IMR-90 (cell line): ENCODE results near the gene CASK. TPM values are rescaled to one million over a fixed set of nuclear protein-coding genes. Genes with fewer than 3 reads are reported as not detected.
A peak's percentile ranks its signal among the peaks of the same experiment; 100 is the strongest.

Experiments used
- ATAC-seq: fragments of 200-7000 bp; cut with Tn5 transposase; 2 replicates; pipeline ENCODE4 v1.9.1; 2020; ENCODE audit warnings: low read depth, mild to moderate bottlenecking, moderate library complexity
- BruUV-seq: library from RNA; stranded (reverse); fragments of 400-500 nt; replicated peaks from 2 replicates; lab custom pipeline; 2021; lab: Mats Ljungman, UMichigan
- CTCF ChIA-PET: fragments of 300-600 bp; formaldehyde crosslinking; extraction: SDS; loops from one replicate; lab custom pipeline; 2021; ENCODE audit warnings: antibody characterized with exemption; lab: Yijun Ruan, JAX
- POLR2A ChIA-PET: fragments of 300-600 bp; sonication (Branson Sonifier 250); formaldehyde crosslinking; loops from one replicate; lab custom pipeline; 2022; ENCODE audit warnings: antibody characterized with exemption; ENCODE audit not compliant: unreplicated experiment; lab: Charles Lee
- DNase-seq: peaks from one replicate; pipeline ENCODE4 v3.0.0; 2013
- H2AFZ ChIP-seq: replicated peaks from 2 replicates; pipeline ENCODE3; 2013; ENCODE audit warnings: low read length, mild to moderate bottlenecking; ENCODE audit not compliant: poor library complexity
- H2AK5ac ChIP-seq: 2 replicates; pipeline ENCODE4 v1.6.1; 2013; ENCODE audit warnings: low read depth, low read length, inconsistent platforms
- H2AK9ac ChIP-seq: replicated peaks from 2 replicates; pipeline ENCODE3; 2013; ENCODE audit warnings: mild to moderate bottlenecking, low read depth, low read length, moderate library complexity; ENCODE audit not compliant: poor library complexity
- H2BK120ac ChIP-seq: 2 replicates; pipeline ENCODE4 v1.6.1; 2013; ENCODE audit warnings: low read depth, low read length, inconsistent platforms
- H2BK15ac ChIP-seq: 3 replicates; pipeline ENCODE4 v1.6.1; 2013; ENCODE audit warnings: low read depth, low read length, inconsistent platforms
- H2BK20ac ChIP-seq: 2 replicates; pipeline ENCODE4 v1.6.1; 2013; ENCODE audit warnings: low read depth, mild to moderate bottlenecking, inconsistent platforms, low read length, moderate library complexity
- H2BK5ac ChIP-seq: 2 replicates; pipeline ENCODE4 v1.6.1; 2013; ENCODE audit warnings: mild to moderate bottlenecking, low read depth, low read length, inconsistent platforms; ENCODE audit not compliant: poor library complexity, severe bottlenecking
- H3K14ac ChIP-seq: replicated peaks from 2 replicates; pipeline ENCODE4 v1.6.1; 2013; ENCODE audit warnings: low read depth, low read length, inconsistent platforms
- H3K18ac ChIP-seq: 2 replicates; pipeline ENCODE4 v1.6.1; 2013; ENCODE audit warnings: low read depth, low read length, control low read depth
- H3K23ac ChIP-seq: 2 replicates; pipeline ENCODE4 v1.6.1; 2013; ENCODE audit warnings: low read depth, low read length, inconsistent platforms
- H3K27ac ChIP-seq: 2 replicates; pipeline ENCODE4 v1.5.1; 2013; ENCODE audit warnings: mild to moderate bottlenecking, control low read depth, low read length; ENCODE audit not compliant: insufficient read depth
- H3K27me3 ChIP-seq: 2 replicates; pipeline ENCODE4 v1.6.1; 2013; ENCODE audit warnings: low read length; ENCODE audit not compliant: control insufficient read depth, insufficient read depth
- H3K36me3 ChIP-seq: 2 replicates; pipeline ENCODE4 v1.6.1; 2013; ENCODE audit warnings: low read length, mixed read lengths; ENCODE audit not compliant: control insufficient read depth, insufficient read depth
- H3K4ac ChIP-seq: 2 replicates; pipeline ENCODE4 v1.6.1; 2013; ENCODE audit warnings: low read depth, low read length, inconsistent platforms
- H3K4me1 ChIP-seq: 2 replicates; pipeline ENCODE4 v1.6.1; 2013; ENCODE audit warnings: low read length, mixed read lengths; ENCODE audit not compliant: control insufficient read depth, insufficient read depth
- H3K4me2 ChIP-seq: 2 replicates; pipeline ENCODE4 v1.6.1; 2013; ENCODE audit warnings: low read depth, mild to moderate bottlenecking, control low read depth, low read length, moderate library complexity
- H3K4me3 ChIP-seq: 2 replicates; pipeline ENCODE4 v1.5.1; 2013; ENCODE audit warnings: low read depth, mild to moderate bottlenecking, control low read depth, low read length, moderate library complexity; ENCODE audit not compliant: insufficient read depth
- H3K56ac ChIP-seq: 2 replicates; pipeline ENCODE4 v1.6.1; 2013; ENCODE audit warnings: low read length, inconsistent platforms; ENCODE audit not compliant: insufficient read depth; ENCODE audit errors: extremely low read depth
- H3K79me1 ChIP-seq, 2 experiments: 2 replicates each; pipeline ENCODE4 v1.6.1; 2013; ENCODE audit warnings: low read length in 2 of 2, inconsistent platforms in 1 of 2, low read depth in 1 of 2
- H3K9ac ChIP-seq: 2 replicates; pipeline ENCODE4 v1.6.1; 2013; ENCODE audit warnings: low read depth, low read length, control low read depth
- H3K9me1 ChIP-seq: 2 replicates; pipeline ENCODE4 v1.6.1; 2013; ENCODE audit warnings: low read length, inconsistent platforms; ENCODE audit not compliant: insufficient read depth
- H3K9me3 ChIP-seq: 2 replicates; pipeline ENCODE4 v1.6.1; 2013; ENCODE audit warnings: low read length; ENCODE audit not compliant: control insufficient read depth, insufficient read depth
- H4K20me1 ChIP-seq: 2 replicates; pipeline ENCODE4 v1.6.1; 2013; ENCODE audit warnings: low read length, inconsistent platforms; ENCODE audit not compliant: insufficient read depth
- H4K5ac ChIP-seq: 2 replicates; pipeline ENCODE4 v1.6.1; 2013; ENCODE audit warnings: mild to moderate bottlenecking, low read depth, low read length, control low read depth
- H4K8ac ChIP-seq, 2 experiments: 2 replicates each; pipeline ENCODE4 v1.6.1; 2013; ENCODE audit warnings: low read depth in 2 of 2, low read length in 2 of 2, control low read depth in 1 of 2, inconsistent platforms in 1 of 2
- H4K91ac ChIP-seq: 2 replicates; pipeline ENCODE4 v1.6.1; 2013; ENCODE audit warnings: low read depth, low read length, inconsistent platforms; ENCODE audit not compliant: insufficient read depth
- BHLHE40 ChIP-seq: fragments of 150-350 bp; IDR thresholded peaks from 2 replicates; pipeline ENCODE4 v1.6.1; 2016; ENCODE audit warnings: mild to moderate bottlenecking, low read depth, low read length
- CEBPB ChIP-seq: IDR thresholded peaks from 2 replicates; pipeline ENCODE4 v1.6.1; 2012; ENCODE audit warnings: low read depth, low read length, improper control_type of control experiment
- CHD1 ChIP-seq: IDR thresholded peaks from 2 replicates; pipeline ENCODE4 v1.6.1; 2012; ENCODE audit warnings: low read depth, low read length, improper control_type of control experiment
- FOS ChIP-seq: fragments of 150-350 bp; IDR thresholded peaks from 2 replicates; pipeline ENCODE4 v1.6.1; 2016; ENCODE audit warnings: low read depth, low read length
- MAFK ChIP-seq: IDR thresholded peaks from 2 replicates; pipeline ENCODE4 v1.6.1; 2012; ENCODE audit warnings: low read depth, low read length, improper control_type of control experiment
- MAZ ChIP-seq: IDR thresholded peaks from 2 replicates; pipeline ENCODE4 v1.6.1; 2012; ENCODE audit warnings: low read depth, mild to moderate bottlenecking, low read length, improper control_type of control experiment, moderate library complexity, borderline replicate concordance
- MXI1 ChIP-seq: IDR thresholded peaks from 2 replicates; pipeline ENCODE4 v1.6.1; 2012; ENCODE audit warnings: low read depth, mild to moderate bottlenecking, low read length, moderate library complexity, borderline replicate concordance
- NFE2L2 ChIP-seq: fragments of 150-350 bp; IDR thresholded peaks from 2 replicates; pipeline ENCODE4 v1.6.1; 2016; ENCODE audit warnings: low read depth, mild to moderate bottlenecking, low read length
- POLR2A ChIP-seq: IDR thresholded peaks from 2 replicates; pipeline ENCODE4 v1.6.1; 2012; ENCODE audit warnings: mild to moderate bottlenecking, low read depth, low read length
- RAD21 ChIP-seq: IDR thresholded peaks from 2 replicates; pipeline ENCODE4 v1.6.1; 2012; ENCODE audit warnings: low read length, improper control_type of control experiment
- RCOR1 ChIP-seq: IDR thresholded peaks from 2 replicates; pipeline ENCODE4 v1.6.1; 2012; ENCODE audit warnings: mild to moderate bottlenecking, low read length, improper control_type of control experiment; ENCODE audit not compliant: insufficient replicate concordance
- RFX5 ChIP-seq: IDR thresholded peaks from 2 replicates; pipeline ENCODE4 v1.8.0; 2012; ENCODE audit warnings: low read depth, mild to moderate bottlenecking, low read length, moderate library complexity
- SMC3 ChIP-seq: fragments of 150-350 bp; IDR thresholded peaks from 2 replicates; pipeline ENCODE4 v1.6.1; 2016; ENCODE audit warnings: low read depth, mild to moderate bottlenecking, antibody characterized with exemption, low read length, moderate library complexity
- WGBS, 2 experiments: methylation state at CpG; one replicate each; pipeline versions ENCODE4 v1.1.5 to v1.1.7; 2013; ENCODE audit warnings: missing lambda C conversion rate in 2 of 2; ENCODE audit not compliant: insufficient read length in 1 of 2; ENCODE audit errors: extremely low coverage in 2 of 2; 5-methylcytosine and 5-hydroxymethylcytosine counted together
- dilution Hi-C: fragments of 300-500 bp; cut with HindIII; formaldehyde crosslinking; loops from one replicate; pipeline ENCODE4 v1.14.3; 2018; ENCODE audit warnings: low sequenced_read_pairs; ENCODE audit not compliant: unreplicated experiment
- in situ Hi-C: fragments of 300-500 bp; cut with MboI; formaldehyde crosslinking; loops from 3 replicates; pipeline ENCODE4 v1.14.3; 2019; ENCODE audit warnings: low sequenced_read_pairs, inconsistent platforms, mixed read lengths
- intact Hi-C: fragments of 100-400 bp; cut with micrococcal nuclease; formaldehyde crosslinking; loops from 2 replicates; pipeline ENCODE4 v1.10.0; 2022
- polyA plus RNA-seq, 3 experiments: library from polyadenylated mRNA; depleted of rRNA; stranded (reverse); fragments of >200 nt; gene quantifications; 2 replicates each; pipeline ENCODE4 v1.2.3, GENCODE V29; 2012; ENCODE audit warnings: low replicate concordance in 1 of 3
- total RNA-seq: library from RNA; depleted of rRNA; stranded (reverse); fragments of >200 nt; gene quantifications from 2 replicates; pipeline ENCODE4 v1.2.3, GENCODE V29; 2012
- TF ChIP-seq, protein P1 (sequence below): fragments of 150-350 bp; IDR thresholded peaks from 2 replicates; pipeline ENCODE4 v1.6.1; 2016; ENCODE audit warnings: low read depth, mild to moderate bottlenecking, low read length, moderate library complexity, borderline replicate concordance
- TF ChIP-seq, protein P2 (sequence below): fragments of 150-350 bp; IDR thresholded peaks from 2 replicates; pipeline ENCODE4 v1.6.1; 2017; ENCODE audit warnings: mild to moderate bottlenecking, antibody characterized with exemption, low read length, low read depth
- TF ChIP-seq, protein P3 (sequence below): conservative IDR thresholded peaks from 2 replicates; pipeline ENCODE4 v1.5.1; 2012; ENCODE audit warnings: mild to moderate bottlenecking, low read depth, low read length, improper control_type of control experiment

Gene CASK
- total and polyA plus RNA-seq, 2 of the 4 experiments (the other 2 are of a cell fraction): 9.4 to 17.7 TPM

DNA sequence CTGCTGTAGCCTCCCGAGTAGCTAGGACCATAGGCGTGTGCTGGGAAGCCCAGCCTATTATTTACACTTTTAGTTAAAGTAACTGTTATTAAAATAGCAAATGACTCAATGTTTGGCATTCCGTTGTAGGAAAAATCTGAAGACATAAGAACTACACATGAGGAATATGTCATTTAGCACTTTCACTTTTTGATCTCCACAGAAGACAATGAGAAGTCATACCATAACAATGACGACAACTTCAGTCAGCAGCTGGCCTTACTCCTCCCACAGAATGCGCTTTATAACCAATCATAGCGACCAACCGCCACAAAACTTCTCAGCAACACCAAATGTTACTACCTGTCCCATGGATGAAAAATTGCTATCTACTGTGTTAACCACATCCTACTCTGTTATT is 227.9 kb downstream of the CASK start:
- ChIA-PET POLR2A (interaction anchor here (0.6 kb wide), 1 partner anchor 18 kb away, joined by 3 read pairs; no protein-coding TSS in a partner anchor), CTCF (interaction anchor here (0.7 to 0.9 kb wide), 2 partner anchors 29 to 70 kb away, joined by 3 to 4 read pairs; no protein-coding TSS in a partner anchor)
- no peaks in the 10 kb centered on the region for H3K79me1 ChIP-seq
- no peak overlapping the region for H2BK120ac ChIP-seq
- H3K4me2 ChIP-seq: no peak overlapping the region
- no peak overlapping the region for H4K8ac ChIP-seq
- H3K56ac ChIP-seq: no peak overlapping the region
- no peak overlapping the region for H3K18ac ChIP-seq
- no peak overlapping the region for H2BK5ac ChIP-seq
- H4K20me1 ChIP-seq: no peaks in the 10 kb centered on the region
- intact Hi-C loops (no loop called here), dilution Hi-C loops (no loop called here), in situ Hi-C loops (no loop called here)
- BruUV-seq: no TSS peak
- no peak overlapping the region for H2AK5ac ChIP-seq
- no peaks in the 10 kb centered on the region for H3K9me1 ChIP-seq
- no peak overlapping the region for H2AFZ ChIP-seq
- H4K91ac ChIP-seq: no peak overlapping the region
- no peaks in the 10 kb centered on the region for H3K4me1 ChIP-seq
- DNase-seq (peak; percentile 74), ATAC-seq (no peak; the same call in 1 of the 2 replicates)
- no peaks in the 10 kb centered on the region for H3K36me3 ChIP-seq
- H3K14ac ChIP-seq: no peak overlapping the region
- no peak overlapping the region for H2AK9ac ChIP-seq
- no peak overlapping the region for H2BK20ac ChIP-seq
- H4K5ac ChIP-seq: no peak overlapping the region
- no peaks in the 10 kb centered on the region for H3K9me3 ChIP-seq
- no CpG with 5 or more reads among the region's 7 CpGs for WGBS, 2 experiments
- no peak overlapping the region for H2BK15ac ChIP-seq
- TF ChIP-seq RCOR1 (no peak), CEBPB (no peak), CHD1 (no peak), RAD21 (no peak), MXI1 (no peak), MAZ (no peak), NFE2L2 (no peak), POLR2A (no peak), RFX5 (no peak), FOS (no peak), BHLHE40 (no peak; the same call in 1 of the 2 replicates), SMC3 (no peak), MAFK (no peak)
- TF ChIP-seq, protein P1, sequence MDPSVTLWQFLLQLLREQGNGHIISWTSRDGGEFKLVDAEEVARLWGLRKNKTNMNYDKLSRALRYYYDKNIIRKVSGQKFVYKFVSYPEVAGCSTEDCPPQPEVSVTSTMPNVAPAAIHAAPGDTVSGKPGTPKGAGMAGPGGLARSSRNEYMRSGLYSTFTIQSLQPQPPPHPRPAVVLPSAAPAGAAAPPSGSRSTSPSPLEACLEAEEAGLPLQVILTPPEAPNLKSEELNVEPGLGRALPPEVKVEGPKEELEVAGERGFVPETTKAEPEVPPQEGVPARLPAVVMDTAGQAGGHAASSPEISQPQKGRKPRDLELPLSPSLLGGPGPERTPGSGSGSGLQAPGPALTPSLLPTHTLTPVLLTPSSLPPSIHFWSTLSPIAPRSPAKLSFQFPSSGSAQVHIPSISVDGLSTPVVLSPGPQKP: no peak
- TF ChIP-seq, protein P2, sequence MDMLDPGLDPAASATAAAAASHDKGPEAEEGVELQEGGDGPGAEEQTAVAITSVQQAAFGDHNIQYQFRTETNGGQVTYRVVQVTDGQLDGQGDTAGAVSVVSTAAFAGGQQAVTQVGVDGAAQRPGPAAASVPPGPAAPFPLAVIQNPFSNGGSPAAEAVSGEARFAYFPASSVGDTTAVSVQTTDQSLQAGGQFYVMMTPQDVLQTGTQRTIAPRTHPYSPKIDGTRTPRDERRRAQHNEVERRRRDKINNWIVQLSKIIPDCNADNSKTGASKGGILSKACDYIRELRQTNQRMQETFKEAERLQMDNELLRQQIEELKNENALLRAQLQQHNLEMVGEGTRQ: no peak
- TF ChIP-seq, protein P3, sequence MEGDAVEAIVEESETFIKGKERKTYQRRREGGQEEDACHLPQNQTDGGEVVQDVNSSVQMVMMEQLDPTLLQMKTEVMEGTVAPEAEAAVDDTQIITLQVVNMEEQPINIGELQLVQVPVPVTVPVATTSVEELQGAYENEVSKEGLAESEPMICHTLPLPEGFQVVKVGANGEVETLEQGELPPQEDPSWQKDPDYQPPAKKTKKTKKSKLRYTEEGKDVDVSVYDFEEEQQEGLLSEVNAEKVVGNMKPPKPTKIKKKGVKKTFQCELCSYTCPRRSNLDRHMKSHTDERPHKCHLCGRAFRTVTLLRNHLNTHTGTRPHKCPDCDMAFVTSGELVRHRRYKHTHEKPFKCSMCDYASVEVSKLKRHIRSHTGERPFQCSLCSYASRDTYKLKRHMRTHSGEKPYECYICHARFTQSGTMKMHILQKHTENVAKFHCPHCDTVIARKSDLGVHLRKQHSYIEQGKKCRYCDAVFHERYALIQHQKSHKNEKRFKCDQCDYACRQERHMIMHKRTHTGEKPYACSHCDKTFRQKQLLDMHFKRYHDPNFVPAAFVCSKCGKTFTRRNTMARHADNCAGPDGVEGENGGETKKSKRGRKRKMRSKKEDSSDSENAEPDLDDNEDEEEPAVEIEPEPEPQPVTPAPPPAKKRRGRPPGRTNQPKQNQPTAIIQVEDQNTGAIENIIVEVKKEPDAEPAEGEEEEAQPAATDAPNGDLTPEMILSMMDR: no peak
- H3K4me3 ChIP-seq: no peak overlapping the region
- no peak overlapping the region for H3K23ac ChIP-seq
- H3K27me3 ChIP-seq: no peaks in the 10 kb centered on the region
- no peak overlapping the region for H3K27ac ChIP-seq
- no peak overlapping the region for H3K9ac ChIP-seq
- H3K4ac ChIP-seq: no peak overlapping the region
